Osteocyte (in vitro differentiated cells): ENCODE results near the gene LBP. TPM values are rescaled to one million over a fixed set of nuclear protein-coding genes. Genes with fewer than 3 reads are reported as not detected.

ENCODE experiments used
- DNase-seq: peaks from one replicate; pipeline ENCODE4 v3.0.0; 2021; ENCODE audit warnings: mixed read lengths; ENCODE audit not compliant: unreplicated experiment; ENCODE audit errors: extremely low spot score
- H3K27ac Mint-ChIP-seq: one replicate; pipeline ENCODE4 v1.8.0; 2021; ENCODE audit warnings: mild to moderate bottlenecking, mixed read lengths; ENCODE audit not compliant: unreplicated experiment
- H3K27me3 Mint-ChIP-seq: one replicate; pipeline ENCODE4 v1.8.0; 2021; ENCODE audit warnings: mixed read lengths; ENCODE audit not compliant: unreplicated experiment
- H3K36me3 Mint-ChIP-seq: one replicate; pipeline ENCODE4 v1.8.0; 2021; ENCODE audit warnings: mixed read lengths; ENCODE audit not compliant: unreplicated experiment
- H3K4me1 Mint-ChIP-seq: one replicate; pipeline ENCODE4 v1.8.0; 2021; ENCODE audit warnings: mixed read lengths; ENCODE audit not compliant: unreplicated experiment
- H3K4me3 Mint-ChIP-seq: one replicate; pipeline ENCODE4 v1.8.0; 2021; ENCODE audit warnings: mild to moderate bottlenecking, moderate library complexity, mixed read lengths; ENCODE audit not compliant: unreplicated experiment
- H3K9me3 Mint-ChIP-seq: one replicate; pipeline ENCODE4 v1.8.0; 2021; ENCODE audit warnings: mixed read lengths; ENCODE audit not compliant: unreplicated experiment
- total RNA-seq: library from RNA; stranded (reverse); gene quantifications from 2 replicates; pipeline ENCODE4 v1.2.1, GENCODE V29; 2021
- TF ChIP-seq, protein P1 (sequence below): fragments of 200-600 bp; sonication (generic); IDR thresholded peaks from 2 replicates; pipeline ENCODE4 v1.5.0; 2021; ENCODE audit warnings: antibody characterized with exemption, mild to moderate bottlenecking, moderate library complexity

LBP gene
- total RNA-seq, 1 donor from 2014 or later = not detected

DNA sequence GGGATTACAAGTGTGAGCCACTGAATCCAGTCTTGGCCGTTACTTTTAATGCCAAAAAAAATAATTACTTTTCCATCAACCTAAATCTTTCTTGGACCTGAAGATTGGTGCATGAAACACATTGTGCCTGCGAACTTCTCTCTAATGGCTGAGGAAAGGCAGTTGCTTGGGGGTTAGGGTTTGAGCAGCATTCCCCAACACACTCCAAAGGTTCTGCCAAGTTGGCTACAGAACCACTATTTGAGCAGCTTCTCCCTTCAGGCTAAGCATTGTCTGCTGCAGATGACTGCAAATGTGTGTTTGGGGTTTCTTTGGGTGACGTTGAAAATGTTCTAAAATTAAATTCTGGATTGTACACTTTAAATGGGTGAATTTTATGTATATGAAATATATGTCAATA lies 6.3 kb upstream of the LBP start:
- Mint-ChIP-seq H3K27me3 (peaks cover 39% of the 10 kb centered on the region), H3K4me3 (no peak overlapping the region), H3K36me3 (no peaks in the 10 kb centered on the region), H3K27ac (no peak overlapping the region), H3K4me1 (no peaks in the 10 kb centered on the region), H3K9me3 (peaks cover 8% of the 10 kb centered on the region)
- TF ChIP-seq, protein P1, sequence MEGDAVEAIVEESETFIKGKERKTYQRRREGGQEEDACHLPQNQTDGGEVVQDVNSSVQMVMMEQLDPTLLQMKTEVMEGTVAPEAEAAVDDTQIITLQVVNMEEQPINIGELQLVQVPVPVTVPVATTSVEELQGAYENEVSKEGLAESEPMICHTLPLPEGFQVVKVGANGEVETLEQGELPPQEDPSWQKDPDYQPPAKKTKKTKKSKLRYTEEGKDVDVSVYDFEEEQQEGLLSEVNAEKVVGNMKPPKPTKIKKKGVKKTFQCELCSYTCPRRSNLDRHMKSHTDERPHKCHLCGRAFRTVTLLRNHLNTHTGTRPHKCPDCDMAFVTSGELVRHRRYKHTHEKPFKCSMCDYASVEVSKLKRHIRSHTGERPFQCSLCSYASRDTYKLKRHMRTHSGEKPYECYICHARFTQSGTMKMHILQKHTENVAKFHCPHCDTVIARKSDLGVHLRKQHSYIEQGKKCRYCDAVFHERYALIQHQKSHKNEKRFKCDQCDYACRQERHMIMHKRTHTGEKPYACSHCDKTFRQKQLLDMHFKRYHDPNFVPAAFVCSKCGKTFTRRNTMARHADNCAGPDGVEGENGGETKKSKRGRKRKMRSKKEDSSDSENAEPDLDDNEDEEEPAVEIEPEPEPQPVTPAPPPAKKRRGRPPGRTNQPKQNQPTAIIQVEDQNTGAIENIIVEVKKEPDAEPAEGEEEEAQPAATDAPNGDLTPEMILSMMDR = no peak
- no peak for DNase-seq

DNA sequence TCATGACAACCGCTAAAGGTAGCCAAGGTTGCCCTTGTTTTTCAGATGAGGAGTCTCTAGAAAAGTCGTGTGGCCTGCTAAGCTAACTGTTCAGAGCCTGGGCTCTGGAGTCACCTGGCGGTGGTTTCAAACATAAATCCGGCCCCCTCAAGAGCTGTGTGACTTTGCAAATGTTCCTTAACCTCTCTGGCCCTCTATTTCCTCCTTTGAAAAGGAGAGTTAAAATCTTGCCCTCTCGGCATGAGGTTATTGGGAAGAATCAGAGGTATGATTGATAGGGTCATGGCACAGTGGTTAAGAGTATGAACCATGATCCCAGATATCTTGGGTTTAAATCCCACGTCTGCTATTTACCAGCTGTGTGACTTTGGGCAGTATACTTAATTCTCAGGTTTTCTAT lies 5.6 kb upstream of the LBP start:
- DNase-seq = no peak
- Mint-ChIP-seq H3K9me3 (peaks cover 8% of the 10 kb centered on the region), H3K36me3 (no peaks in the 10 kb centered on the region), H3K27me3 (peaks cover 38% of the 10 kb centered on the region), H3K27ac (no peak overlapping the region), H3K4me3 (no peak overlapping the region), H3K4me1 (peaks cover 1% of the 10 kb centered on the region)
- TF ChIP-seq, protein P1 = no peak

DNA sequence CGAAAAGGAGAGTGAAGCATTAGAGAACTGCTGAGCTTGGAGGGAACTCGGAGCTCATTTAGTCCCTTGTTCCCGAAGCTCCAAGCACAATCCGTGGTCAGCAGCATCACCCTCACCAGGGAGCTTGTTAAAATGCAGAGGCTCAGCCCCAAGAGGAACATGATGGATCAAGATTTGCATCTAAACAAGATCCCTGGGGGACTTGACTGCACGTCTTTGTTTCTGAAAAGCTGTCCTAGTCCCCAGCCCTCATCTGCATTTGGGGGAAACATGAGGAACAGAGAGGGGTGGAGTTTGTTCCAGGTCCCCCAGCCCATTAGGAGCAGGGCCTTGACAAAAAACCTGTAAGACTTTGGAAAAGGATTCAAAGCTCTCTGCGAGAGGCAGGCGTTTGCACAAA lies 4.1 kb upstream of the LBP start:
- TF ChIP-seq, protein P1 = no peak
- peaks cover 8% of the 10 kb centered on the region for H3K9me3 Mint-ChIP-seq

DNA sequence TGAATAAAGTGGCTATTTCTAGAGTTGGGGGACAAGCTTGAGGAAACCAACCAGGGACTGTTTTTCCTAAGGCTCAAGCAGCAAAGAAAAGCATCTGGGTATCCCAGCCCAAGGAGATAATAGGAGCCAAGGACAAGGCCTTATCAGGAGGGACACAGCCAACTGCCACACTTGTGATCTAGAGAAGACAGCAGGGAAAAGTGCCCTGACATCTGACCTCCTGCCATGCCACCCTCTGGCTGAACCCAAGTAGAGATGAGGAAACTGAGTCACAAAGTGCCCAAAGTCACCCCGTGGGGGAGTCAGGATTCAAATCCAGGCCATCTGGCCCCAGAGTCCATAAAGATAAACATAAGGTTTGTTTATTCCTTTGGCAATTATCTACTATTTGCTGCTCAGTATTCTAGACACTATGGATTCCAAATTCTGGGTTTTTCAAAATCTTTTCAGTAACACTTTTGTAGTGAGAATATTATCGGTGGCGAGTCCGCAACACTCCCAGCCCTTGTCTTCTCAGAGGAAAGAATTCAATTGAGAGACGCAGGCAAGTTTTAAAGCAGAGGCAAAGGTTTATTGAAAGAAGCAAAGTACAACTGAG lies 3.5 kb upstream of the LBP start:
- DNase-seq = no peak
- Mint-ChIP-seq H3K4me1 (peaks cover 1% of the 10 kb centered on the region), H3K27ac (no peak overlapping the region), H3K9me3 (peaks cover 5% of the 10 kb centered on the region), H3K27me3 (peaks cover 30% of the 10 kb centered on the region), H3K36me3 (no peaks in the 10 kb centered on the region), H3K4me3 (no peak overlapping the region)
- TF ChIP-seq, protein P1 = no peak

More for the DNA sequence above, 4.1 kb upstream of the LBP start:
- H3K4me3 Mint-ChIP-seq = no peak overlapping the region
- DNase-seq = no peak
- no peaks in the 10 kb centered on the region for H3K36me3 Mint-ChIP-seq
- no peak overlapping the region for H3K27ac Mint-ChIP-seq
- peaks cover 26% of the 10 kb centered on the region for H3K27me3 Mint-ChIP-seq
- peaks cover 1% of the 10 kb centered on the region for H3K4me1 Mint-ChIP-seq

DNA sequence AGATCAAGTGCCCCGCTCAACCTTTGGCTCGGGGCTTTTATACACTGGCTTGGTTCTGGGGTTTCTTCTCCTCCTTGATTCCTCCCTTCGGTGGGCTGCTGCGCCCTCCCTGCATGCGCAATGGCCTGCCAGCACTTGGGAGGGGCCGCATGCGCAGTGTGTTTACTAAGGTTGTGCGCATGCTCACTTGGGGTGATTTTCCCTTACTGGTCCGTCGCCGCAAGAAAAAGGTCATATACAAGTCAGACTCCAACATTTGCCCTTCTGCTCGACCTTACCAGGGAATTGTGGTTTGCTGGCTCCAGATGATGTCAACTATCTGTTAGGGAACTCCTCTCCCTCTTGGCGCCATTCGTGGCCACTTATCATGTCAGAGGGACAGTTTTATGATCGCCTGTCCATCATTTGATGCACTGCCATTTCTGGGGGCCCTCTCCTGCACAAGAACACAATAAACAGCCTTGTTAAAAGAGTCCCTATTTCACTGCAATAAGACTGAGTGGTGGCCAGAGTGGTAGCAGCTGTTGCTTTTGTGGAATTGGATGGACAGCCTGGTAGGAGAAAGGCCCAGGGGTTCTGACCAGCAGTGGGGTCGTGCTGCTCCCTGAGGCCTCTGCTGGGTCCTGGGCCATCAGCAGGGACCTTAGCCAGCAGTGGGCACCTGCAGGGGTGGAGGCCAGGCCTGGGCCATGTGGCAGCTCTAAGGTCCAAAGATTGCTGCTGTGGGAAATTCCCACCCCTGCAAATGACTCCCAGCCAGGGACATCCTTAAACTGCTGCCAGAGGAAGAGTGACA lies 2.8 kb upstream of the LBP start:
- no peak for DNase-seq
- no peak overlapping the region for H3K27ac Mint-ChIP-seq
- TF ChIP-seq, protein P1 = no peak
- peaks cover 30% of the 10 kb centered on the region for H3K27me3 Mint-ChIP-seq
- no peaks in the 10 kb centered on the region for H3K36me3 Mint-ChIP-seq
- H3K9me3 Mint-ChIP-seq = no peaks in the 10 kb centered on the region
- peaks cover 1% of the 10 kb centered on the region for H3K4me1 Mint-ChIP-seq
- no peak overlapping the region for H3K4me3 Mint-ChIP-seq
